Measurements from ENCODE around the gene STH. TPM values are rescaled to one million over a fixed set of nuclear protein-coding genes. Genes with fewer than 3 reads are reported as not detected.
A peak's percentile ranks its signal among the peaks of the same experiment; 100 is the strongest.

The STH gene
- total and polyA plus RNA-seq, 2 of the 4 experiments (the other 2 are of a cell fraction), result not detected

DNA sequence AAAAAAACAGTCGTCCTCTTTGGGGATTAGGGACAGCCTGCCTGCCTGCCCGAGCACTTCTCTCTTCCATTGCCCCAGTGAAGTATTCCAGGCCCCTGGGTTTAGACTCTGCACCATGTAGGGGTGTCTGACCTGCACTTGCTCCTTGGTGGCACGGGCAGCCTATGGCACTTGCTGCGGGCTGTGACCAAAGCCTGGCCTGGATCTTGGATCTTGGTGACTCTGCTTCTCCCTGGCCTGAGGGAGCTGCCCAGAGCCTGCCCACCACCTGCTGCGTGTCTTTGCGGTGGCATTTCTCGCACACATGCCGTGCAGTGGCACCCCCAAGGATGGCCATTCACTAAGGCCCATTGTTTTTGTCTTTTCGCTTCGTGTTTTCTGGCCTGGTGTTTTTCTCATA is 6.1 kb upstream of the STH start:
- no peak overlapping the region for H4K8ac ChIP-seq (ENCODE audit: low read depth in 2 of 2, low read length in 2 of 2)
- H2AFZ ChIP-seq (replicated peaks; ENCODE audit: low read length, poor library complexity), result no peak overlapping the region
- POLR2A ChIA-PET (ENCODE audit: unreplicated experiment), result no interaction called here
- intact Hi-C loops (cut with micrococcal nuclease), result no loop called here
- TF ChIP-seq, protein P1, sequence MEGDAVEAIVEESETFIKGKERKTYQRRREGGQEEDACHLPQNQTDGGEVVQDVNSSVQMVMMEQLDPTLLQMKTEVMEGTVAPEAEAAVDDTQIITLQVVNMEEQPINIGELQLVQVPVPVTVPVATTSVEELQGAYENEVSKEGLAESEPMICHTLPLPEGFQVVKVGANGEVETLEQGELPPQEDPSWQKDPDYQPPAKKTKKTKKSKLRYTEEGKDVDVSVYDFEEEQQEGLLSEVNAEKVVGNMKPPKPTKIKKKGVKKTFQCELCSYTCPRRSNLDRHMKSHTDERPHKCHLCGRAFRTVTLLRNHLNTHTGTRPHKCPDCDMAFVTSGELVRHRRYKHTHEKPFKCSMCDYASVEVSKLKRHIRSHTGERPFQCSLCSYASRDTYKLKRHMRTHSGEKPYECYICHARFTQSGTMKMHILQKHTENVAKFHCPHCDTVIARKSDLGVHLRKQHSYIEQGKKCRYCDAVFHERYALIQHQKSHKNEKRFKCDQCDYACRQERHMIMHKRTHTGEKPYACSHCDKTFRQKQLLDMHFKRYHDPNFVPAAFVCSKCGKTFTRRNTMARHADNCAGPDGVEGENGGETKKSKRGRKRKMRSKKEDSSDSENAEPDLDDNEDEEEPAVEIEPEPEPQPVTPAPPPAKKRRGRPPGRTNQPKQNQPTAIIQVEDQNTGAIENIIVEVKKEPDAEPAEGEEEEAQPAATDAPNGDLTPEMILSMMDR (conservative IDR thresholded peaks at IDR 0.05; ENCODE audit: low read depth, low read length), result no peak
- TF ChIP-seq SMC3 (IDR thresholded peaks at IDR 0.05; ENCODE audit: low read depth, low read length), result no peak
- TF ChIP-seq CEBPB (IDR thresholded peaks at IDR 0.05; ENCODE audit: low read depth, low read length), result no peak
- dilution Hi-C loops (cut with HindIII; ENCODE audit: low sequenced_read_pairs, unreplicated experiment), result no loop called here
- H3K27ac ChIP-seq (ENCODE audit: insufficient read depth, low read length), result no peak overlapping the region
- 97% methylated on average over 6 of the region's 10 CpGs; no CpG with 5 or more reads in 1 of the 2 experiments for WGBS, 2 experiments (ENCODE audit: extremely low coverage in 2 of 2, insufficient read length in 1 of 2)
- H3K4ac ChIP-seq (ENCODE audit: low read depth, low read length), result no peak overlapping the region
- no peaks in the 10 kb centered on the region for H3K36me3 ChIP-seq (ENCODE audit: control insufficient read depth, insufficient read depth, low read length)
- H3K4me2 ChIP-seq (ENCODE audit: low read depth, low read length), result no peak overlapping the region
- H3K4me3 ChIP-seq (ENCODE audit: insufficient read depth, low read depth, low read length), result no peak overlapping the region
- no peak overlapping the region for H2BK5ac ChIP-seq (ENCODE audit: low read depth, low read length, poor library complexity, severe bottlenecking)
- peak overlapping the region; percentile 42 for H2AK9ac ChIP-seq (replicated peaks; ENCODE audit: low read depth, low read length, poor library complexity)
- no peak overlapping the region for H2AK5ac ChIP-seq (ENCODE audit: low read depth, low read length)
- no peak overlapping the region for H3K14ac ChIP-seq (replicated peaks; ENCODE audit: low read depth, low read length)
- peaks cover 2% of the 10 kb centered on the region; the same call in 1 of the 2 replicates for H3K9me3 ChIP-seq (ENCODE audit: control insufficient read depth, insufficient read depth, low read length)
- DNase-seq (no peak), ATAC-seq (ENCODE audit: low read depth) (no peak)
- no peak overlapping the region for H4K5ac ChIP-seq (ENCODE audit: low read depth, low read length)
- in situ Hi-C loops (cut with MboI; ENCODE audit: low sequenced_read_pairs), result no loop called here
- peaks cover 2% of the 10 kb centered on the region; the same call in 1 of the 2 replicates for H3K4me1 ChIP-seq (ENCODE audit: control insufficient read depth, insufficient read depth, low read length)
- H3K56ac ChIP-seq (ENCODE audit: extremely low read depth, insufficient read depth, low read length), result no peak overlapping the region
- H3K23ac ChIP-seq (ENCODE audit: low read depth, low read length), result no peak overlapping the region
- no peak overlapping the region for H2BK120ac ChIP-seq (ENCODE audit: low read depth, low read length)
- no peak overlapping the region for H3K18ac ChIP-seq (ENCODE audit: low read depth, low read length)
- H4K20me1 ChIP-seq (ENCODE audit: insufficient read depth, low read length), result no peaks in the 10 kb centered on the region; the same call in 1 of the 2 replicates
- no peaks in the 10 kb centered on the region for H3K79me1 ChIP-seq (ENCODE audit: low read depth in 1 of 2, low read length in 2 of 2)
- H3K9me1 ChIP-seq (ENCODE audit: insufficient read depth, low read length), result peaks cover 3% of the 10 kb centered on the region; the same call in 1 of the 2 replicates
- no peak overlapping the region for H3K9ac ChIP-seq (ENCODE audit: low read depth, low read length)
- no peak overlapping the region for H4K91ac ChIP-seq (ENCODE audit: insufficient read depth, low read depth, low read length)
- peaks cover 15% of the 10 kb centered on the region; the same call in 1 of the 2 replicates for H3K27me3 ChIP-seq (ENCODE audit: control insufficient read depth, insufficient read depth, low read length)
- BruUV-seq (replicated peaks), result no TSS peak
- H2BK20ac ChIP-seq (ENCODE audit: low read depth, low read length), result no peak overlapping the region
- H2BK15ac ChIP-seq (ENCODE audit: low read depth, low read length), result no peak overlapping the region
- CTCF ChIA-PET, result no interaction called here

All from IMR-90 (cell line).